Fibroblast of villous mesenchyme (primary cell): ENCODE measurements around the gene RAPGEF1. TPM values are rescaled to one million over a fixed set of nuclear protein-coding genes. Genes with fewer than 3 reads are reported as not detected.
A peak's percentile ranks its signal among the peaks of the same experiment; 100 is the strongest.

ENCODE experiments used
- DNase-seq: peaks from one replicate; pipeline ENCODE4 v3.0.0-alpha.2; 2010; ENCODE audit warnings: low read depth
- H3K4me3 ChIP-seq: 2 replicates; pipeline ENCODE4 v1.5.1; 2011; ENCODE audit warnings: low read depth, mild to moderate bottlenecking, low read length
- total RNA-seq: library from RNA; depleted of rRNA; stranded (reverse); fragments of >200 nt; gene quantifications from 2 replicates; pipeline ENCODE4 v1.2.3, GENCODE V29; 2012
- TF ChIP-seq, protein P1 (sequence below): IDR thresholded peaks from 2 replicates; pipeline ENCODE4 v1.5.1; 2012; ENCODE audit warnings: low read depth, mild to moderate bottlenecking, low read length; ENCODE audit not compliant: insufficient read depth

The RAPGEF1 gene
- total RNA-seq, 1 donor: 22.9 TPM

- H3K4me3 ChIP-seq: peak overlapping the region; percentile 38
- peak; percentile 45 for DNase-seq
- TF ChIP-seq, protein P1, sequence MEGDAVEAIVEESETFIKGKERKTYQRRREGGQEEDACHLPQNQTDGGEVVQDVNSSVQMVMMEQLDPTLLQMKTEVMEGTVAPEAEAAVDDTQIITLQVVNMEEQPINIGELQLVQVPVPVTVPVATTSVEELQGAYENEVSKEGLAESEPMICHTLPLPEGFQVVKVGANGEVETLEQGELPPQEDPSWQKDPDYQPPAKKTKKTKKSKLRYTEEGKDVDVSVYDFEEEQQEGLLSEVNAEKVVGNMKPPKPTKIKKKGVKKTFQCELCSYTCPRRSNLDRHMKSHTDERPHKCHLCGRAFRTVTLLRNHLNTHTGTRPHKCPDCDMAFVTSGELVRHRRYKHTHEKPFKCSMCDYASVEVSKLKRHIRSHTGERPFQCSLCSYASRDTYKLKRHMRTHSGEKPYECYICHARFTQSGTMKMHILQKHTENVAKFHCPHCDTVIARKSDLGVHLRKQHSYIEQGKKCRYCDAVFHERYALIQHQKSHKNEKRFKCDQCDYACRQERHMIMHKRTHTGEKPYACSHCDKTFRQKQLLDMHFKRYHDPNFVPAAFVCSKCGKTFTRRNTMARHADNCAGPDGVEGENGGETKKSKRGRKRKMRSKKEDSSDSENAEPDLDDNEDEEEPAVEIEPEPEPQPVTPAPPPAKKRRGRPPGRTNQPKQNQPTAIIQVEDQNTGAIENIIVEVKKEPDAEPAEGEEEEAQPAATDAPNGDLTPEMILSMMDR: no peak
Observed at GRCh38 chr9:131546336-131547084, 193.4 kb downstream of the RAPGEF1 start.

- TF ChIP-seq, protein P1: no peak
- no peak overlapping the region for H3K4me3 ChIP-seq
- no peak for DNase-seq
Observed at GRCh38 chr9:131545786-131546335, 194.0 kb downstream of the RAPGEF1 start.

DNA sequence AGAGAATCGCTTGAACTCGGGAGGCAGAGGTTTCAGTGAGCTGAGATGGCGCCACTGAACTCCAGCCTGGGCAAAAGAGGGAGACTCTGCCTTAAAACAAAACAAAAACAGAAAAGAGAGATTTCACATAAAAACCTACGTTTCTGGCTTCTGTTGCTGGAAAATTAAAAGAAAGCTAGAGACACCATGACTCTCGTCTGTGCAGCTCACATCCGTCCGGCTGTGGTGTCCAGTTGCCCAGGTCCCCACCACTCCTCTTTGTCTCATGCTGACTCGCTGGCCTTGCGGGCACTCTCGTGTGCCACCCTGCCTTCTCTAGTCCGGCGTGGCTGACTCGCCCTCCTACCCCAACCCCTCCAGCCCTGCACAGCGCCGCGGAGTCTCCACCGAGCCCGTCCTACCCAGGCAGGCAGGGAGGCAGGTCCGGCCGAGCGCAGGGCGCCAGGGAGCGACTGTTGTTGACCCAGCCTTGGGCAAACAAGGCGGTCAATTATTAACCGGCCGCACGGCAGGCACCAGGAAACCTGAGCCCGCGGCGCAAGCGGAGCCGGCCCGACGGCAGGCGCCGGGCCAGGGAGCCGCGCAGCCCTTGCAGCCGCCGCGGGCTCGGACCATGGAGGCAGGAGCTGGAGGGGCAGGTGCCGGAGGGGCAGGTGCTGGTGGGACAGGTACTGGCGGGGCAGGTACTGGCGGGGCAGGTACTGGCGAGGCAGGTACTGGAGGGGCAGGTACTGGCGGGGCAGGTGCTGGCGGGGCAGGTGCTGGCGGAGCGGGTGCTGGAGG, 194.7 kb downstream of the RAPGEF1 start, which contains the start of gene PRRT1B:
Gene PRRT1B (plus strand): TSS at position 521 of the 783 bp plus-strand sequence. CDS start 93 bp downstream, at position 614.
- no peak for DNase-seq
- TF ChIP-seq, protein P1: no peak

DNA sequence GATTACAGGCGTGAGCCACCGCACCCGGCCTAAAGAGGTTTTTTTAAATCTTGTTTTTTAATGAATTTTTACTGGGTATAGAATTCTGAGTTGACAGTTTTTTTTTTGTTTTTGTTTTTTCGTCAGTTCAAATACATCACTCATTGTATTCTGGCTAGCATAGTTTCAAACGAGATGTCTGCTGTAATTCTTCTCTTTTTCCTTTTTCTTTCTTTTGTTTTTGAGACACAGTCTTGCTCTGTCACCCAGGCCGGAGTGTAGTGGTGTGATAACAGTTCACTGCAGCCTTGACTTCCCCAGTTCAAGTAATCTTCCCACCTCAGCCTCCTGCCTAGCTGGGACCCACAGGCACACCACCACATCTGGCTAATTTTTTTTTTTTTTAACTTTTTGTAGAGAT, 196.7 kb downstream of the RAPGEF1 start:
- TF ChIP-seq, protein P1: no peak
- no peak for DNase-seq
- H3K4me3 ChIP-seq: no peak overlapping the region

More for the DNA sequence above, 194.7 kb downstream of the RAPGEF1 start, which contains the start of gene PRRT1B:
- H3K4me3 ChIP-seq: no peak within 1 kb of the TSS

DNA sequence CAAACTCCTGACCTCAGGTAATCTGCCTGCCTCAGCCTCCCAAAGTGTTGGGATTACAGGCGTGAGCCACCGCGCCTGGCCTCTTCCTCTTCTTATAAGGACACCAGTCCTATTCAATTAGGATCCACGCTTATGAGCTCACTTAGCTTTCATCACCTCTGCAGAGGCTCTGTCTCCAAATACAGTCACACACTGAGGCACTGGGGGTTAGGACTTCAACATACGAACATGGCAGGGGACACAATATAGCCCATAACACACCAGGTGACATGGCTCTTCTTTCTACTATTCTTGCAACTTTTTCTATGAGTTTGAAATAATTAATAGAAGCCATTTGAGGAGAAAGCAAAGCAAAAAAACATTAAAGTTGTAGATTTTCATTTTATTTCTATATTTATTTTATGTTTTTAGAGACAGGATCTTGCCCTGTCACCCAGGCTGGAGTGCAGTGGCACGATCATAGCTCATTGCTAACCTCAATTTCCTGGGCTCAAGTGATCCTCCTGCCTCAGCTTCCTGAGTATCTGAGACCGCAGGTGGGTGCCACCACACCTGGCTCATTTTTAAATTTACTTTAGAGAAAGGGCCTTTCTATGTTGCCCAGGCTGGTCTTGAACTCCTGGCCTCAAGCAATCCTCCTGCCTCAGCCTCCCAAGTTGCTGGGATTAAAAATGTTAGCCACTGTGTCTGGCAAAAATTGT, 200.5 kb downstream of the RAPGEF1 start:
- TF ChIP-seq, protein P1: no peak
- no peak overlapping the region for H3K4me3 ChIP-seq
- DNase-seq: no peak

DNA sequence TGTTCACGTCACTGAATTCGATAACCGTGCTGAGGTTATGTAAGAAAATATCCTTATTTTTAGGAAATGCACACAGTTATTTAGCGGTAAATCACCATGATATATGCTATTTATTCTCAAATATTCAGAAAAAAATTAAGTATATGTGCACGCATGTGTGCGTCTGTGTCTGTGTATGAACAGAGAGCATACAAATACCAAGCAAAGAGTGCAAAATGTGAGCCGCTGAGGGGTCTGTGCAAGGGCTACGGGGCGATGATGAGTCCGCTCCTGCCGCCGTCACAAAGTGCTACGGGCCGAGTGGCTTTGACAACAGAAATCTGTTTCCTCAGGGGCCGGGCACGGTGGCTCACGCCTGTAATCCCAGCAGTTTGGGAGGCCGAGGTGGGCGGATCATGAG, 201.9 kb downstream of the RAPGEF1 start:
- TF ChIP-seq, protein P1: no peak
- DNase-seq: no peak
- no peak overlapping the region for H3K4me3 ChIP-seq
